H1 (cell line): ENCODE results near the gene CDKN2B-AS1. TPM values are rescaled to one million over a fixed set of nuclear protein-coding genes. Genes with fewer than 3 reads are reported as not detected.

ENCODE experiments used
- USF2 ChIP-seq: IDR thresholded peaks from 2 replicates; pipeline ENCODE4 v1.6.1; 2011; ENCODE audit warnings: low read length, improper control_type of control experiment
- polyA plus RNA-seq, 7 experiments: library from polyadenylated mRNA; depleted of rRNA in 3 of 7; stranded (reverse) in 5 of 7; unstranded in 2 of 7; fragments of >200 nt in 5 of 7; fragments of 200-250 nt in 2 of 7; gene quantifications; 1 replicate in 5 of 7; 2 replicates in 1 of 7; 4 replicates in 1 of 7; pipeline versions ENCODE4 v1.2.1 to v1.2.3, GENCODE V29; 2011 to 2013; ENCODE audit warnings: missing spikeins in 2 of 7, mixed read lengths in 2 of 7
- total RNA-seq: library from RNA; stranded (reverse); fragmentation: NEBNext Ultra II Directional; extraction: Animal tissue kit (Norgen Biotek cat#: 25700); gene quantifications from 2 replicates; pipeline ENCODE4 v1.2.1, GENCODE V29; 2021

Gene CDKN2B-AS1
- total and polyA plus RNA-seq, 2 of the 8 experiments (the other 6 are each of a cell fraction or from before 2014, with no cell fraction given) = not detected

GRCh38 chr9:22041775-22042174 lies 47.2 kb downstream of the CDKN2B-AS1 start (continued):
- no peak for TF ChIP-seq USF2
- TF ChIP-seq, all 59 proteins: peak for 0
